ENCODE measurements around the gene CINP.

GRCh38 chr14:102344084-102344483 is 18.6 kb downstream of the CINP start:
- TF ChIP-seq CTCF (conservative IDR thresholded peaks at IDR 0.05; ENCODE audit: low read depth, low read length) (no peak), EZH2 (IDR thresholded peaks at IDR 0.05; ENCODE audit: low read length, unreplicated experiment) (no peak), EZH2phosphoT487 (IDR thresholded peaks at IDR 0.05; ENCODE audit: borderline replicate concordance, low read length) (no peak)
